SIG-M5 treated with dmso at 0.1 percent for 504 hours (cell line): Measurements from ENCODE around the gene SH3PXD2A.
"Not testable (repeated sequence)": the region's sequence is repeated elsewhere in the genome, so short reads cannot be mapped to it uniquely, and the experiment has no call there.

ENCODE experiments used
- DNase-seq: peaks from one replicate; lab custom pipeline; 2025; ENCODE audit not compliant: unreplicated experiment; lab: John Stamatoyannopoulos, UW

The SH3PXD2A gene

GRCh38 chr10:103851261-103851660 is 4.1 kb downstream of the SH3PXD2A start:
- no peak for DNase-seq

GRCh38 chr10:103850572-103850895 is 4.8 kb downstream of the SH3PXD2A start:
- no peak for DNase-seq

- DNase-seq: peak; percentile 14
Measured at GRCh38 chr10:103849880-103850571, 5.3 kb downstream of the SH3PXD2A start.

GRCh38 chr10:103849212-103849877 is 6.0 kb downstream of the SH3PXD2A start:
- DNase-seq: no peak

GRCh38 chr10:103847909-103848468 is 7.4 kb downstream of the SH3PXD2A start:
- no peak for DNase-seq

- DNase-seq: no peak
Measured at GRCh38 chr10:103847346-103847745, 8.0 kb downstream of the SH3PXD2A start.

- DNase-seq: no peak
Measured at GRCh38 chr10:103845972-103846371, 9.4 kb downstream of the SH3PXD2A start.

GRCh38 chr10:103845346-103845745 is 10.0 kb downstream of the SH3PXD2A start:
- not testable (repeated sequence) for DNase-seq

GRCh38 chr10:103843854-103844570 is 11.4 kb downstream of the SH3PXD2A start:
- DNase-seq: no peak

- no peak for DNase-seq
Measured at GRCh38 chr10:103843045-103843444, 12.3 kb downstream of the SH3PXD2A start.

- DNase-seq: no peak
Measured at GRCh38 chr10:103842605-103843004, 12.8 kb downstream of the SH3PXD2A start.

- DNase-seq: no peak
Measured at GRCh38 chr10:103841519-103841918, 13.9 kb downstream of the SH3PXD2A start.

- no peak for DNase-seq
Measured at GRCh38 chr10:103840740-103841070, 14.7 kb downstream of the SH3PXD2A start.

- DNase-seq: no peak
Measured at GRCh38 chr10:103839872-103840739, 15.3 kb downstream of the SH3PXD2A start.

- DNase-seq: no peak
Measured at GRCh38 chr10:103839519-103839871, 15.9 kb downstream of the SH3PXD2A start.

- no peak for DNase-seq
Measured at GRCh38 chr10:103838862-103839518, 16.4 kb downstream of the SH3PXD2A start.

GRCh38 chr10:103838070-103838395 is 17.3 kb downstream of the SH3PXD2A start:
- no peak for DNase-seq

GRCh38 chr10:103837370-103838069 is 17.9 kb downstream of the SH3PXD2A start:
- no peak for DNase-seq

GRCh38 chr10:103836861-103837260 is 18.5 kb downstream of the SH3PXD2A start:
- no peak for DNase-seq

GRCh38 chr10:103836273-103836672 is 19.1 kb downstream of the SH3PXD2A start:
- no peak for DNase-seq
